Stimulated activated CD4-positive, alpha-beta T cell treated with anti-CD3 and anti-CD28 coated beads, Interleukin-4, amount 100 ng/mL, for 48 hours (primary cell): ENCODE results near the gene TTC1.
"Not testable (repeated sequence)": the region's sequence is repeated elsewhere in the genome, so short reads cannot be mapped to it uniquely, and the experiment has no call there.

Experiments used
- DNase-seq, 2 donors: peaks; one replicate each; pipeline ENCODE4 v3.0.0-alpha.2; 2020; ENCODE audit warnings: low read depth in 2 of 2

Gene TTC1

DNA sequence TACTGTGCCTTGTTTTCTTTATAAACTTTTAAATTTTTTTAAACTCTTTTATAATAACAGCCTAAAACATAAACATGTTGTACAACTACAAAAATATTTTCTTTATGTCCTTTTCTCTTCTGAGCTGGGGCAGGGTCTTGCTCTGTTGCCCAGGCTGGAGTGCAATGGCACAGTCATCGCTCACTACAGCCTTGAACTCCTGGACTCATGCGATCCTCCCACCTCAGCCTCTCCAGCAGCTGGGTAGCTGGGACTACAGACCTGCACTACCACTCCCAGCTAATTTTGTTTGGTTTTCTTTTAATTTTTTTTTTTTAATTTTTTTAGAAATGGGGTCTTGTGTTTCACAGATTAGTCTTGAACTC, 31.5 kb downstream of the TTC1 start:
- DNase-seq = no peak

DNA sequence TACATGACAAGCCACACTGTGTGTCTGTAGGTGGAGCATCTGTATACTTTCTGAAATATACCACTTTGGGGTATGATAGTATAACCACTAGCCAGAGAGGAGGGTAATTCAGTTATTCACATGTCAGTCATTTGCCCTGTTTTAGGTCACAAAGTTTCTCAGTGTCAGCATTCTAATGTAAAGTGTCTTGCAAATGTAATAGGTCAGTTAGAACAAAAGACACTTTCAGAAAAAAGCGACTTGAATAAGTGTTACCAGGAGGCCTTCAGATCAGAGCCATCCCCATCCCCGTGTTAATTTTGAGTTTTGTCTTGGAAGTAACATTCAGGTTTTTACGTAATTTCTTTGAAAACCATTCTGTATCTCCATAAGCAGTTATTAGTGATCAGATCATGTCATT, 33.7 kb downstream of the TTC1 start:
- DNase-seq = no peak

DNA sequence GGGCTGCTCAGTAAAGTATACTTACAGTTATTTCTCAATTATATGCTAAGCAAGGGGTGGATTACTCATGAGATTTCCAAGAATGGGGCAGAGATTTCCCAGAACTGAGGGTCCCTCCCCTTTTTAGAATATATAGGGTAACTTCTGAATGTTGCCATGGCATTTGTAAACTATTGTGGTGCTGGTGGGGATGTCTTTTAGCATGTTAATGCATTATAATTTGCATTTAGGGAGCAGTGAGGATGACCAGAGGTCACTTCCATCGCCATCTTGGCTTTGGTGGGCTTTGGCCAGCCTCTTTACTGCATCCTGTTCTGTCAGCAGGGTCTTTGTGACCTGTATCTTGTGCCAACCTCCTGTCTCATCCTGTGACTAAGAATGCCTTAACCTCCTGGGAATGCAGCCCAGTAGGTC, 35.5 kb downstream of the TTC1 start:
- no peak for DNase-seq

DNA sequence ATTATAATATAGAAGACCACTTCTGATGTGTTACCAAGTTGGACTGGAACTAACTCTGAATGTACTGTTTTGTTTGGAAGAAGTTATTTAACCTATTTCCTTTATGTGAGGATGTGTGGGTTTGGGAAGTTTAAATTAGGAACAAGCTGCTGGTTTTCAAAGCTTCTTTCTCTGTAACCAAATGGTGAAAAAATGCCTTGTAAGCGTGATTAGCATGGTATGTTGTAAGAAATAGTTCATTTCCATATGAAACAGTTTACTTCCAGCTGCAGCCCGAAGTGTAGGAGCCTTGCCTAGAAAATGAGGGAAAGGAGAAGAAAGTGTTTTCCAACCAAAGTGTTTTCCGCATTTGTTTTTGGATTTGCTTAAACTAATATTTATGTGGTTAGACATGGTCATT, 36.0 kb downstream of the TTC1 start:
- no peak for DNase-seq

DNA sequence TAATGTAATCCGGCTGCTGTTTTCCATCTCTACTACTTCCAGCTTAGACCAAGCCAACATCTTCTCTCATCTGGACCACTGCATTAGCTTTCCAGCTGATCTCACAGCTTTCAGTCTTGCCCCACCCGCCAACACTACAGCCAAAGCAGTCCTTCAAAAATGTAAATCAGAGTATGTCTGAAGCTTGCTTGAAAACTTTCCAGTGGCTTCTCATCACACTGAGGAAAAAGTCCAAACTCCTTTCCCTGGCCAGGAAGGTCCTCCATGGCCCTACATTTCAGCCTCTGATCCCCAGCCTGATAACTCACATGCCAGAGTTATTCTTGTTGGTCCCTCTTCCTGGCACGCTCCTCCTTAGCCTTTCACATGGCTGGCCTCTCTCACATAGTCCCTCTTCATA, 38.5 kb downstream of the TTC1 start:
- DNase-seq = no peak

DNA sequence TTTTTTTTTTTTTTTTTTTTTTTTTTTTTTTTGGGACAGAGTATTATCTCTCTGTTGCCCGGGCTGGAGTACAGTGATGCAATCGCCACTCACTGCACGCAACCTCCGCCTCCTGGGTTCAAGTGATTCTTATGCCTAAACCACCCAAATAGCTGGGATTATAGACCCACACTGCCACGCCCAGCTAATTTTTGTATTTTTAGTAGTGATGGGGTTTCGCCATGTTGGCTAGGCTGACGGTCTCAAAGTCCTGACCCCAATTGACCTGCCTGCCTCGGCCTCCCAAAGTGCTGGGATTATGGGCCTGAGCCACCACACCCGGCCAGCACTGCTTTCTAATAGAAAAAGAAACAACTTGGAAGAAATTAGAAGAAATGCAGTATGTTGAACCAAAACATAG, 39.2 kb downstream of the TTC1 start:
- no peak for DNase-seq

DNA sequence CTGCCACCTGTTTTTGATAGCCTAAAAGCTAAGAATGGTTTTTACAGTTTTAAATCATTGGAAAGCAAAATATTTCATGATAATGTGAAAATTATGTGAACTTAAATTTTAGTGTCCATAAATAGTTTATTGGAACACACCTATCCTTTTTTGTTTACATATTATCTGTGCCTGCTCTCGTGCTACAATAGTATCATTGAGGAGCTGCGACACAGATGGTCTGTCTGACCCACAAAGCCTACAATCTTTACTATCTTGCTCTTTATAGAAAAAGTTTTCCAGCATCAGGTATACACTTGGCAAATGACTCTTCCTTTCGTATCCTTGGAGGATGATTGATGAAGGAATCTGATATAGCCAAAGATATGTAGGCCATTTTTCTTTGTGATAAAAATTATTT, 40.2 kb downstream of the TTC1 start:
- no peak for DNase-seq

DNA sequence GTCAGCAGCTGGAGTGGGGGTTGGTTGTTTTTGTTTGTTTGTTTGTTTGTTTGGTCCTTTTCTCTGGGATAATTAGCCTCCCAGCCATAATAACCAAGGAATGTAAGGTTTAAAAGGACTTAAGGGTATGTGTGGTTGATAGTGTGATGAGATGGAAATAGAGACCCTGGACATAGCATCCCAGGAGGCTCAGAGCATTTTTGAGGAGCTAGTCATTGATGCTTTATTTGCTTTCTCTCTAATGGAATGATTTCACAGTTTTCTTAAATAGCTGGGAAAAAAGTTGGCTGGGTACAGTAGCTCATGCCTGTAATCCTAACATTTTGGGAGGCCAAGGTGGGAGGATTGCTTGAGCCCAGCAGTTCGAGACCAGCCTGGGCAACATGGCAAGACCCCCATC, 45.1 kb downstream of the TTC1 start:
- DNase-seq = no peak

DNA sequence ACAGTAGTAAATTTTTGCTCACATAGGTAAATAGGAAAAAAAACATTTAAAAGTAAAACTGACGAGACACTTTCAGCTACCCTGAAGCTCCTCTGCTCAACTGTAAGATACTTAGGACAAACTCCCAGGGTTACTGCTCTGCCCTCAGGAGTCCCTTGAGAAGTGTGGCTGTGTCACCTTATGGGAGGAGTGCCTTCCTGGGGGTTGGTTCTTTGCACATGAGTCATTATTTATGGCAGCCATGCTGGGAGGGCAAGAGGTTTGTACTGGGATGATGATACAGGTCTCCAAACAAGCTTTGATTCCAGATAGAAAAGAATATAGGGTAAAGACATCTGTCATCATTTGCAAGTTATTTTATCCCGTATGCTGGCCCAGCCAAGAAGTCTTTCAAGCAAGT, 45.9 kb downstream of the TTC1 start:
- no peak for DNase-seq

DNA sequence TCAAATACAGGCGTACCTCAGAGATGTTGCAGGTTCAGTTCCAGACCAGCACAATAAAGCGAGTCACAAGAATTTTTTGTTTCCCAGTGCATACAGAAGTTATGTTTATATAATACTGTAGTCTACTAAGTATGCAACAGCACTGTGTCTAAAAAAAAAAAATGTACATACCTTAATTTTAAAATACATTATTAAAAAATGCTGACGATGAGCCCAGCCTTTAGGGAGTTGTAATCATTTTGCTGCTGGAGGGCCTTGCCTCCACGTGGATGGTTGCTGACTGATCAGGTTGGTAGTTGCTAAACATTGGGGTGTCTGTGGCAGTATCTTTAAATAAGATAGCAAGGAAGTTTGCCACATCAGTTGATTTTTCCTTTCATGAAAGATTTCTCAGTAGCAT, 48.3 kb downstream of the TTC1 start:
- DNase-seq = no peak

DNA sequence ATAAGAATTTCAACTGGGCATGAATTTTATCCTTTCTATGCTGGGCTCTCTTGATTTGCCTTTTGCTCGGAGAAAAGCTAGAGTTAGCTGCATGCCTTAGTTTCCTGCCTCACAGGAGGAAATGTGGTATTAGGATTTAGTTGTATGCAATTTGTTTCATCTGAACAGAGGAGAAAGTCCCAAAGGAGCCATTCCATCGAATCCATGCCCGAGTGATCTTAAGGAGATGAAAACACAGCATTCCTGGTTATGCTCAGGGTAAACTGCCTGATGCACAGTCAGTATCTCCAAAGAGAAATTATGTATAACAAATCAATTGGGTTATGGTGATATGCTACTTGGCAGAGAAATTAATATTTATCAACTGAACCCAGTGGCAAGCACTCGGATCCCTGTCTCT, 51.1 kb downstream of the TTC1 start:
- DNase-seq = no peak

DNA sequence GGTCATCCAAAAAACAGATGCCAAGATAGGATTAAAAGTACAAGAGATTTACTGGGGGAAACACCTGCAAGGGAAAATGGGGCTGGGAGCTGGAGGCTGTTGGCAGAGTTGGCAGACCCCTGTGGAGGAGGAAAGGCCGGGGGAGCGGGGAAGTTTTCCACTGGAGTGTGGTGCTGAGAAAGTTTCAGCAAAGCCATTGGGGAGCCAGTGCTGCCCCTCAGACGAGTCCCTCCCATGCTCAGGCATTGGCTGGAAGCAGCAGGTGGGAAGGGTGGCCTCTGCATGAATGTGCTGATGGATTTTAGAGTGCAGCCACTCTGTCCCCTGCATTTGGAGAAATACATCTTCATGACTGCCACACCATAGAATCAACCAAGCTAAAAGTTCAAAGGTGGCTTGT, 52.8 kb downstream of the TTC1 start:
- DNase-seq = no peak

DNA sequence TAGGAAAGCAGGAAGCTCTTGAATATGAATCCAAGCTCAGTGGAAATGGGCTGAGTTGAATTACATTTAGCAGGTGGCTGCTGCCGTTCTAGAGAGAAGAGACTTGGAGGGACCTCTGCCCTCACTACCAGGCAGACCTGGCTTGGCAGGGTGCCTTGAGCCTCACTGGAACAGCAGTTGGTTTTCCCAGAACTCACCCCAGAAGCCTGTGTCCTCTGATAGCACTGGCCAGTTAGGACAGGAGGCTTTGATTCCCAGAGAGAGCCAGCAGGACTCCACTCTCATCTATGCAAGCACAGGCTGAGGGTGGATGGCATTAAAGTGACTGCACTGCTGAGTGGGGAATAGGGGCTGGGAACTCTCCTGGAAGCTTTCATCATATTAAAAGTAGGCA, 55.5 kb downstream of the TTC1 start:
- no peak for DNase-seq

DNA sequence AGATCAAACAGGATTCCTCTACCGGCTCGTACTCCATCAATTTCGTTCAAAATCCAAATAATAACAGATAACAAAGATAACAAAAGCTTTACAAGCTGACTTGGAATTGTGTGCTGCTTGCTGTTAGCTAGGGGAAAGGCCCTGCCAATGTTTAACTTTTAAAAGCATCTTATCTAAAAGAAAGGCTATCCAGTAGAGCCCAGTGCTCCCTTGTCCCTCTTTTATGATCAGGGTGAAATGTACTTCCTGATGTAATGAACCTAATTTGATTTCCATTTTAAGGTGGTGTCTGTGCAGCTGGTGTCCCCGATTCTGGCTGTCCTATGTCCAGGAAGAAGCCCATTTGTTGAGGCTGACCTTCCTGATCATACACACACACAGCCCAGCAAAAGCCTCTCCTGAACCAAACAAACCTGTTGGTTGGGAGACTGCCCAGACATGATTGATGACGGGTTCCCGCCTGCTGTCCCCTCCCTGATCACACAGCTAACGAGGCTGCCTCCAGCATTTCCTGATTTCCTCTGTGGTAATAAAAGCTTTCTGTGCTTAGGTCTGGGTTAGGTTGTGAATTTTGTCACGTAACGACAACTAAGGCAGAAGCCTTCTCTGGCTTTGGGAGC, 56.2 kb downstream of the TTC1 start:
- no peak for DNase-seq

DNA sequence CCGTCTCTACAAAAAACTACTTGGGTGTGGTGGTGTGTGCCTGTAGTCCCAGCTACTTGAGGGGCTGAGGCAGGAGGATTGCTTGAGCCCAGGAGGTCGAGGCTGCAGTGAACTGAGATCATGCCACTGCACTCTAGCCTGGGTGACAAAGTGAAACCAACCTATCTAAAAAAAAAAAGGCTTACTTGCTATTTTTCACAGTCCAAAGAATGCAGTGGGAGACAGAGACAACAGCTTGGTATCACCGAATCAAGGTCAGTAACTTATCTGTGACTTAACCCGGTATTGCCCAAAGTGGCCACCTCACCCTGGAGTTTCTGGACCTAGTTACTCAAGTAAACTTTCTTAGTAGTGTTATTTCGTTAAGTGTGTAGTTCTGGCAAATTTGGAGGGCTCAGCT, 60.2 kb downstream of the TTC1 start:
- not testable (repeated sequence) for DNase-seq

DNA sequence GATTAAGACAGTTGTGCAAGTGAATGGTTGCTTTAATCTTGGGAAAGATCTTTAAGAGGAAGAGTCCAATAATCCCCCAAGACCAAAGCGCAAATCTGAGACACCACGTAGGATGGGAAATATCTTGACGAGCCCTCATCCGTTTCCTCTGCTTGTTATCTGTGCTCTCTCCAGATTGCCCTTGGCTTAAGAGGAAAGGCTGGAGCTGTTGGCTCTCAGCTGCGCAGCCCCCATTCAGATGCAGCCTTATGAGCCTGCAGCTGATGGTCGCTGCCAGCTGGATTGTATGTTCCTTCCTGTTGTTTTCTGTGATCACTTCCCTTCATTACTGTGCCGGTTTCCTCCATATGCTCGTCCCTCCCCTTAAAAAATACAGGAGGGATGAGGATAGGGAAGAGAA, 62.6 kb downstream of the TTC1 start:
- no peak for DNase-seq

DNA sequence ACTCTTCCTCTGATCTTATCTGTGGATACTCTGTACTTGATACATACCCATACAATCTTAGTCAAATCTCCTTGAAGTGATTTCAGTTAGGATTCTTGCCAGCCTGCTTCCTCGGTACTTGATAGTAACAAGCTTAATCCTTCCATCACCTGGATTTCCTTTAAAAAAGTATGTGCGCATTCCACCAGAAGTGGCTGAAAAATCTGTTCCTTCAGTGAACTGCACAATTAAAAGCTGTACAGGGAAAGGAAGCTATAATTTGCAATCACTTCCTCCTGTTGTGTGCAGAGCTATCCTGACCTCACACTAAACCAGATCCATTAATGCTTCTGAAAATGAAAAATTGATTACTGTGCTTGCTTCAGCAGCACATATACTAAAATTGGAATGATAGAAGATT, 63.0 kb downstream of the TTC1 start:
- no peak for DNase-seq

DNA sequence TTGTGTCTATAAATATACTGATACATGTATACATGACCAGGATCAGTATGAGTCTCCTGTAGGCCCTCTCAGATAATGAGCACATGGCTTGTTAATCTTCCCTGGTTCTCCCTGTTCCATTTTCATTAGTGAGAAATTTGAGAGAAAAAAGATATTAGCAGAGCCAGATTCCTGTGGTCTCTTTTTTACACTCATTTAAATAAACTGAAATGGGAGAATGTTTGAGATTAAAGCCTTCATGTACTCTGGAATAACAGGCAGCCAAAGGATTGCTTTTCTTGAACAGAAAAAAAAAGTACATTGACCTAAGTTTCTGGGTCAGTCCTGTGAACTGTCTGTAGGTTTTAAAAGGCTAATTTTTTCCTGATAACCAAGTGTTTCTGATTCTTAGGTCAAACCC, 66.1 kb downstream of the TTC1 start:
- no peak for DNase-seq

DNA sequence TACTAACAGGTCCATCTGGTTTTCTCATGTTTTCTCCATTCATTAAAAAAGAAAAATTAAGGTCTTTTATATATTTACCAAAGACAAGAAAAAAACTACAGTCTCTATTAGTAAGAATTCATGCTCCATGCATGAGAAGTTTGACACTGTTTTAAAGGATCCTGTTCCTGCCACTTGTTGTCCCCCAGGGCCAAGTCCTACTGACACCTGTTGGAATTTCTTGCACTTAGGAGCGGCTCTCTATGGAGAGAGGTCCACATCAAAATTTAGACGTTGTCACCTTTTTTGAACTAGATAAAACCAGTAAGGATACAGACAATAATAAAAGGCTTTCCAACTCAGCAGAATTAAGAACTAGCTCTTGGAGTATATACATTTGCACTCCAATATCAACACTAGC, 68.1 kb downstream of the TTC1 start:
- DNase-seq = no peak

DNA sequence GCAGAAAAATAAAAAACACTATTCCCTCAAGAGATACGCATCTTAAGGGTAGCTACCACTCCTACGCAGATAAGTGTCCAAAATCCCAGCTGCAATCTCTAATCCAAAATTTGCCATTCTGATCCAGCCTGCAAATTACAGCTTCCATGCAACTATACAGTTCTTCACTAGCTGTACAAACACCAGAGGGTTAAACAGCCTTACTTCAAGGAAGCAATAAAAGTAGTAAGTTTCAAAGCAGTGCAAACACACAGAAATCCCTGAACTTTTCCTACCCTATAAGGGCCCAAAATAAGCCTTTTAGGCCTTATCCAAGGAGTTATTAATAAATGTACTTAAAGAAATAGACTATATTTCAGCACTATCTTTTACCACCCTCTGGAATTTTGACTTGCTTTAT, 70.8 kb downstream of the TTC1 start:
- no peak for DNase-seq

DNA sequence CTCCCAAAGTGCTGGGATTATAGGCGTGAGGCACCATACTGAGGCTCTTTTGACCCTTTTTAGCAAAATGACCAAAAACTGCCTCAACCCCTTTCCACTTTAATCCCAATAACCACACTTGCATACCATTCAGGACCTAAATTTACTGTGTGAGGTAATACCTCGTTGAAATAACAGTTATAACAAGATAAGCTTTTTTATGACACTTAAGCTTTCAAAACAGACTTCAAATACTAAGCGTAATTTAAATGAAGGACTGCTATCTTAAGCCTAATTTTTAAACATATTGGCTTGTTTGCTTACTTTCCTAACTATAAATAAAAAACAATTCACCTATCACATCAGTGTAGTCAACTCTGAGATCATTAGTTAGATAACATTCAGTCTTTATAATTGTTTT, 72.6 kb downstream of the TTC1 start:
- no peak for DNase-seq

DNA sequence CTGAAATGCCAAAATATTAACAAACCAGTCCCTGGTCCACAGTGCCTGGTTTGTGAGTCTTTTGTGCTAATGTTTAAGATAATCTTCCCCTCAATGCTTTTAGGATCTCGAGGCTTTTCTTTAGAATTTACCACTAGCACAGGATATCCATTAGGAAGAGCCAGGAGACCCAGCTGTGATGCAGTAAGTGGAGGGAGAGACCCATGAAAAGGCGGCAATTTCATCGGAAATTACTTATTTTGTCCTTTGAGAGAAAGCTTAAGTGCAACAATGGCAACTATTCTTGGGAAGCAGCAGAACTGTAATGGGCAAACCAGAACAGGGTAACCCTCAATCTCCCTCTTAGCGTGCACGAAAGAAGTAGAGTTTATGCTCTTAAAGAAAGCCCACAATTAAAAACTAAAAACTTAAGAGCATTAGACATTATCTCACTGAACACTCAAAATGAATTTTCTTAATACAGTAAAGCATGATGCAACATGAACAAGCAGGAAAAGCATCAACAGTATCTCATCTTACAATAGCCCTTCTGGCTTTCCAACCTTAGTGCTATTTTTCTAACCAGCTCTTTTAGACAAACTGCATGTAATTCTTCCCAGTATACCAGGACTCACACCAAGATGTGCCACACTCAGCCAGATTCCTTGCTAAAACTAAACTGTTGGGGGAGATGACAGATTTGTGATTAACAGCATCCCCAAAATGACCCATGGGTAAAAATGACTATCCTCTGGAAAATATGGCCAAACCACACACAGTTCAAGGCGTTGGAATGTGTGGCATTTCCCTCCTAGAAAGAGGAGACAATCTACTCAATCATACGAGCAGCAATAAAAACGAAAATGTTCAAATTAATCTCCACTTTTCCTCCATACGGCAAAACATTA, 73.9 kb downstream of the TTC1 start:
- no peak for DNase-seq

DNA sequence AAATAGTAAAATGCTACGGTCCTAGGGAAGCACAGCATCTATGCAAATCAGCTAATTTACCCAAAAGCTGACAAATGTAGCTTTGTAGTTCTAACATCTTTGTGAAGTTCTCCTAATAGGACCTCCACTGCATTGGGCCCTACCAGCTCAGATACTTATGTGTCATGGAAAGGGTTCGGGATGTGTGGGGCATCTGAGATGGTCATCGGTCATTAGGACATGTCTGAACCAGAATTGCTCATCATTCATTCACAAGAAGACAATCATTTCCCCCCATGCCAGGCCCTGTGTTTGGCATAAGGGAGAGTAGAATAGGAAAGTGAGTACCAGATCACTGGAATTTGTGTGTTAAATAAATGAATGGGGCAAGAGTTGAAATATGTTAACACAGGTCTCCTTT, 74.6 kb downstream of the TTC1 start:
- DNase-seq = no peak

DNA sequence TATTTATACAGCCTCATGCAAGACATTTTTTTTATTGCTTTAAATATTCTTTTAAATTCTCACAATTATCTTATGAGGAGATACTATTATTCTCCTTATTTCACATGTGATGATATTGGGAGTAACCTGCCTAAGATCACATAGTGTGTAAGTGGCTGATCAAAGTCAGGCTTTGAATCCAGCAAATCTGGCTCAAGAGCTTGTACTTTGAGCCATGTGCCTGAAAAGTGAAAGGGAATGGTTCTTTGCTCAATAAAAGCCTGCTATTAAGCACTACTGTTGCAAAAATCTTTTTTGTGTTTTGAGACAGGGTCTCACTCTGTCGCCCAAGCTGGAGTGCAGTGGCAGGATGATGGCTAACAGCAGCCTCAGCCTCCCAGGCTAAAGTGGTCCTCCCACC, 75.2 kb downstream of the TTC1 start:
- DNase-seq = no peak
